Pulmonary artery endothelial cell (primary cell): ENCODE measurements around the gene PFDN1. TPM values are rescaled to one million over a fixed set of nuclear protein-coding genes. Genes with fewer than 3 reads are reported as not detected.
A peak's percentile ranks its signal among the peaks of the same experiment; 100 is the strongest.

Experiments used
- DNase-seq: peaks from one replicate; pipeline ENCODE4 v3.0.0-alpha.2; 2011; ENCODE audit warnings: low read depth, low spot score
- total RNA-seq: library from RNA; depleted of rRNA; stranded (reverse); fragments of >200 nt; gene quantifications from 2 replicates; pipeline ENCODE4 v1.2.3, GENCODE V29; 2014

The PFDN1 gene
- total RNA-seq, 1 donor from 2014 or later = 70.4 TPM

DNA sequence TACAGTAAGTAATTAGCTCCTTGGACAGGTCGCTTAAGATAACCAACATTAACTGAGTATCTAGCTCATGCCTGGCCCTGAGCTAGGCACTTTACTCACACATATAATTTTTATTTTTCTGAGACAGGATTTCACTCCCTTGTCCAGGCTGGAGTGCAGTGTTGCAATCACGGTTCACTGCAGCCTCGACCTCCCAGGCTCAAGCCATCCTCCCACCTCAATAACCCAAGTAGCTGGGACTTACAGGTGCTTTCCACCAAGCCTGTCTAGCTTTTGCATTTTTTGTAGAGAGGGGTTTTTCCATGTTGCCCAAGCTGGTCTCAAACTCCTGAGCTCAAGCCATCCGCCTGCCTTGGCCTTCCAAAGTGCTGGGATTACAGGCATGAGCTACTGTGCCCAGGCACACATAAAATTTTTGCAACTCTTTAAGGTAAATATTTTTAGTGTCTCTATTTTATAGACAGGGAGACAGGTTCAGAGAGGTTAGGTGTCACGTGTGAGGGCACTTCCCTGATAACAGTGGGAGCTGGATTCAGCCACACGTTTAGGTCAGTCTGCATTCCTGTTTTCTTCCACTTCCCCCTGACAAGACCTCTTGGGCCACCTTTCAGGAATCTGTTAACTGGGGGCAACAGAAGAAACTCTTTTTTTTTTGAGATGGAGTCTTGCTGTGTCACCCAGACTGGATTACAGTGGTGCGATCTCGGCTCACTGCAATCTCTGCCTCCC, 25.3 kb upstream of the PFDN1 start:
- DNase-seq = no peak

DNA sequence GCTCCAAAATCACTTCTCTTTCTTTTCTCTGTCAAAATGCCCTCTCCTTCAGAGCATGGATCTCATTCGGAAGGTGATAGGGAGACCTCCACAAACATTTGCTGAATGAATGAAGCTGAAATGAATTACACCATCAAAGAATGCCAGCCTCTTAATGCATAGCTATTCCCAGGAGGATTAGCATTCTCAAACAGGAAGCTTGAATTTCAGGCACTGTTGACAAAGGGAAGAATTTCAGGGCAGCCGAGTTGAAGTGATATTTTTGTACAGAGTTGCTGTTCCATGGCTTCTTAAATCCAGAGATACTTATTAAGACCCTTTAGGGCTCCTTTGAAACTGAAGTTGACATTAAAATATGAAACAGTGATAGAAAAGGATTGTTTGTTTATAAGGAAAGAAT, 24.7 kb upstream of the PFDN1 start:
- no peak for DNase-seq

DNA sequence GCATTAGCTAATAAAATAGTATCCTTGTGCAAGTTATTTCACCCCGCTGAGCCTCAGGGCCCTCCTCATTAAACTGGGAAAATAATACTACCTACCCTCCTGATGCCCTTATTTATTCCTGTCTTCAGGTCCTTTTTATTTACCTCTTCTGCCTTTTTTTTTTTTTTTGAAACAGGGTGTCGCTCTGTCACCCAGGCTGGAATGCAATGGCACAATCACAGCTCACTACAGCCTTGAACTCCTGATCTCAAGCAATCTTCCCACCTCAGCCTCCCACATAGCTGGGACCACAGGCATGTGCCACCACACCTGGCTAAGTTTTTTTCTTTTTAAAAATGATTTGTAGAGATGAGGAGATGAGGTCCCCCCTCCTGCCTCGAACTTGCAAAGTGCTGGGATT, 22.6 kb upstream of the PFDN1 start:
- no peak for DNase-seq

DNA sequence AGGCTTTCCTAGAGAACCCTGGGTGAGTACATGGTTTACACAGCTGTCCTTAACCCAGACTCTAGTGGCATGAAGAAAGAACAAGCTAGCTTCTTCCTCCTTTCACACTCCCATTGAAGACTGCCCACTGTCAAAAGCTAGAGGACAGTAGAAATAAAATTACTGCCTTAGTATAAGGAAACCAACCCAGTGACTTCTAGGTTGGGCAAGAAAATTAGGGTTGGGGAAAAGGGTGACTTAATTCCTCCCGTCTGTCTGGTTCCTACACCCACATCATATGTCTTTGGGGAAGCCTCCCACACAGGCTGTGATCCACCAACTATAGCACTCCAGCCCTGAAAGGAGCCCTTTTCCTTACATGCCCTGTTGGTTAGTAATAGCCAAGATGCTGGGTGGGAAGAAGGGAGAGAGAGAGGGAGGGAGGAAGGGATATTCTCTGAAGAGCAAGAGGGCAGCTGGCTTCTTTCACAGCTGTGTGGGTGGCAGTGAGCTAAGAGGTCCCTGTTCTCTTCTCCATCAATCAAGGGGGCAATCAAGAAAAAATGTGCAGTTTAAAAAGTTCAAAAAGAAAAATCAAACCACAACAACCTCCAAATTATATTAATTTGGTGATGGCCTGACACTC, 21.8 kb upstream of the PFDN1 start:
- DNase-seq = no peak

DNA sequence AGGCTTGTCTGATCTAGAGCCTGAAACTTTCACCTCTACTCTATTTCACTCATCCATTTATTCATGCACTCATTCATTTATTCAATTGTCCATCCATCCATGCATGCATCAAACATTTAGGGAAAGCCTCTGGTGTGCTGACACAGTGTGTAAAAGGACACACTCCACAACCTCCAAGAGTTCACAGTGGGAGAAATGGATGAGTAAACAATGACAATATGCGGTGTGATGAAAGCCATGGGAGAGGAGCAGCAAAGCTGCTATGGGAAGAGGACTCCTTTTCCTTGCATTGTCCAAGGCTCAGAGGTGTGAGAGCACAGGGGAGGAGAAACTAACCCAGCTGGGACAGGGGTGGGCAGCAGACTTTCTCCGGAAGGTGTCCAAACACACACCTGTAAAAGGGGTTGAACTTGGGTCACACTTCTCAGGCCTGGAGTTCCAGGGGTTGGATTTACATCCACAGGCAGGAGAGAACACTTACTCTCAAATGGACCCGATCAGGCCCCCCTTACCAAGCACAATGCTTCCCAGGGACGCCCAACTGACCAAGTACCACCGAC, 21.2 kb upstream of the PFDN1 start:
- no peak for DNase-seq

DNA sequence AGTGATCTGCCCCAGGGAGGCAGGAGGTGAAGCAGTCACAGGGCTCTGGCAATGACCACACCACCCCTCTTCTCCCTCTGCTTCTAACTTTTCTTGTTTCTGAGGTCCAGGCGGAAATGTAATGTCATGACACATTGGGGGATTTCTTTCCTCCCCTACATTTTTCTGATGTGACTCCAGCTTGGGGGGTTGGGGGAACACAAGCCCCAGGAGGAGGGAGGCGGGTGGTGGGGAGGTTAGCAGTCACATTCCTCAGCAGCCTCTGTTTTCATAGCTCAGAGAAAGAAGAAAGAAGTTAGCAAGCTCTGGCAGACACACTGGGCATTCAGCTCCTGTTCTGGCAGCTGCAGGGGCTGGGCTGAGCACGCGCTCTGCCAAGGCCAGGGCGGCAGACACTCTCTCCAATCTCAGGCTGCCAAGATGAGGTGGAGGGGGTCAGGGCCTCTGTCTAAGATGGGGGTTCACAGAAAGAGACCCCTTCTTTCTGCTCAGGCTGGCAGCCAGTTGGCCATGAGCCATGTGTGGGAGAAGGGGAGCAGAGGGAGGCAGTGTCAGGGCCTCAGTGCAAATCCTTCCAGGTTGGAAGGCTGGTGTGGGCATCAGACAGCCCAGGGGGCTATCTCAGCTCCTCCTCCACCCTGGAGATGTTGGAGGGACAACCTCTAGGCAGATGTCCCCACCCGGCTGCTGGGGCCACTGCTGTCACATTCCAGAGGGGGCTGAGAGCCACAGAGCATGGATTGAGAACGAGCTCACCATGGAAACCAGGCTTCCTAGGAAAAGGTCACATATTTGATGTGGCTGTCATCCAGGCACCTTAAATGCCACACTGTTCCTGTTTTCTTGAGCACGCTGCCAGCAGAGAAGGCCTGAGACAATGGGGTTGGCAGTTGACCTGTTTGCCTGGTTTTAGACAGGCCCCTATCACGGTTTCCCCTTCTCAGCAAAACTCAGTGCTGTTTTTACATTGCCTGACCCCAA, 20.1 kb upstream of the PFDN1 start:
- peak; percentile 80 for DNase-seq

DNA sequence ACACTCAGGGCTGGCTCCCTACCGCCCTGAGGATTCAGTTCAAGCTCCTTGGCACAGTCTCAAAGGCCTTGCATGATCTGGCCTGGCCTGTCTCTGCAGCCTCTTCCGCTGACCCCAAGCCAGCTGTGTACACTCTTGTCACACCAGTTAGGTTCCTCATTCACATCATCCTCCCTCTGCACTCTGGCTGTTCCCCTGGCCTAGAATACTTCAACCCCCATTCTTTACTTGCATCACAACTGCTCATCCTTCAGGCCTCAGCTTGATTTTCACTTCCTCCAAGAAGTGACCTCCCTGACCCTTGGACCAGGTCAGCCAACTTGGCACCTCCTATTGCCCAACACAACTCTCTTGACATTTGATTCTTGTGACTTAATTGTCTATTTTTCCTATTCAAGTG, 18.9 kb upstream of the PFDN1 start:
- no peak for DNase-seq

DNA sequence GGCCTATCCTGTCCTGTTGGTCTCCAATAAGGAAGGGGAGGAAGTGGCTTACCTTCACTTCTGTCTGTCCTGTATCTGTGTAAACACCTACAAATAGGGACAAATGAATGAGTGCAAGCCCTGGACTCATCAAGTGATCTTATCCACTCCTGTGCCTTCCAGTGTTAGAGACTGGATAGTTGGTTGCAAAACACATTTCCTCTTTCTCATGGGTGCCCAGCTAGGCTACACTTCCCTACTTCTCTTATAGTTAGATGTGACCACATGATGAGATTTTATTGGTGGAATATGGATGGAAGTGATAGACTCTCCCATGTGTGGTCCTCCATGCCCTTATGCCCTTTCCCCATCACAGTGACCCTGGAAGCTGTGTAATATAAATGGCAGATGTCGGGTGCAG, 16.9 kb upstream of the PFDN1 start:
- no peak for DNase-seq

DNA sequence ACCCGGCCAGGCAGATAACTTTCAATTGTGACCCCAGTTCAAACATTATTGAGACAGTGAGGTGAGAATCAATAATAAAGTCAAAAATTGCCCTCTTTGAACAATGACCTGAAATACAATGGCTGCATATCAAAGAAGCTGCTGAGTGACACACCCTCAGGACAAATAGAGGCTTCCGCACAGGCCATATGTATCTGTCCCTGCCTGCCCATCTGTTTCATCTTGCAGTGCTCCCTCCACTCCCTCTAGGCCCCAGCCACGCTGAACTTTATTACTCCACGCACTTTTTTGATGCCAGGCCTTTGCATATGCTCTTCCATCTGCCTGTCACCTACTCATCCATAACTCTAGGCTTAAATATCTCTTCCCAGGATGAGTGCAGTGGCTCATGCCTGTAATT, 15.9 kb upstream of the PFDN1 start:
- DNase-seq = no peak

DNA sequence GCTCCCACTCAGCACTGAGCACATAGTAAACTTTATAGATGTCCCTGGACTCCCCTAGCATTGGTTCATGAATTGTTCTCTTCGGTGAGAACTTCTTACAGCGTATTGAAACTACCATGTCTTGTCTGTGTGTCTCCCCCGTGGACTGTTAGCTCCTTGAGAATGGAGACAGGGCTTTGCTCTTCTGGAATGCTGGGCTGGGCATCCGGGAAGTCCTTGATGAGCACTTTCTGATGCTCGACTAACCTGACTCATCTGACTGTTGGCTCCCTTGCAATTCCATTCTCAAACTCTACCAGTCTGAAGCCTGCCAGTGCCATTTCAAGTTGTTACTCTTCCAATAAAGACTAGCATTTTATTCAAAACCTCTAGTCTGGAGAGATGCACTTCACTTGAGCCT, 15.0 kb upstream of the PFDN1 start:
- DNase-seq = no peak

DNA sequence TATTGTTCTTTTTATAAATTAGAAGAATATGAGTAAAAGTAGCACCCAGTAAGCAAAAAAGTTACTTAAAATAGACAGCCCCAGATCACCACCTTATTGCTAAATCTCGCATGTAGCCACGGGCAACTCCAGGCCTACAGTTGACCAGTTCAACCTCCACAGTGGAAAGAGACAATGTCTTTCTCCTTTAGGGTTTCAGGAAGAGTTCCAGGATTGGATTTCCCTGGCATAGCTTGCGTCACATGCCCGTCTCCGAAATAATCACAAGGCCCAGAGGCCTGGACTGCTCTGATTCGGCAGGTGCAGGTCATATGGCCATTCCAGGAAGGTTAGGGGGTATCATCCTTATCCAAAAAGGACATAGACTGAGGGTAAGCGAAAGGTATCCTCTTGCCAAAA, 9.9 kb upstream of the PFDN1 start:
- no peak for DNase-seq

DNA sequence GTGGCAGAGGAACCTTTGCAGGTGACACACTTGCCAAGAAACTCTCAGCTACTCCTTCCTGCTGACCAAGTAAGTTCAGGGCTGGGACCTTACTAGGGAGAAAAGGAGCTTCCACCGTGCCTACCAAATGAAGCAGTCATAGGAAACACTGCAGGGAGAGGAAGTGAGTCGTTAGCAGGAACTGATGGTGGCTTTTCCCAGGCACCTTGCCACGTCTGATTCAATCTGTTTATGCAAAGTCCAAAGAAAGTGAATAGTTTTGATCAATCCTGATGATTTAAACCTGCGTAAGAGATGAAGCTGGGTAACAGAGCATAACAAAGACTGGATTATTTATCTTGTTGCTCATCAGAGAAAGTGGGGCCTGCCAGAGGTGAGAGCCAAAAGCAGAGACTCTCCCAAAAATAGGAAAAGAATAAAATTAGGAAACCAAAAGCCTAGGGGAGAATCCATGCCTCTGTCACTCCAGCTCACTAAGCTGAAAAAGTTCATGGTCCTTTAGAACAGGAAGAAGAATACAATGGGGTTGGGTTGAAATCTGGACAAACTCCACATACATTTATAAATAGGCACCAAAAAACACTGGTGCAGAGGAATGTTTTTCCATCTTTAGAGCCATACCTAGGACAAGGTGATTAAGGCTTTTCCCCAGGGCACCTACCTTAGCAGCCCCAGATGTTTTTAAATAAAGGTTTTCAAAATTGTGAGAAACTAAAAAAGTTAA, 9.3 kb upstream of the PFDN1 start:
- peak; percentile 96 for DNase-seq

DNA sequence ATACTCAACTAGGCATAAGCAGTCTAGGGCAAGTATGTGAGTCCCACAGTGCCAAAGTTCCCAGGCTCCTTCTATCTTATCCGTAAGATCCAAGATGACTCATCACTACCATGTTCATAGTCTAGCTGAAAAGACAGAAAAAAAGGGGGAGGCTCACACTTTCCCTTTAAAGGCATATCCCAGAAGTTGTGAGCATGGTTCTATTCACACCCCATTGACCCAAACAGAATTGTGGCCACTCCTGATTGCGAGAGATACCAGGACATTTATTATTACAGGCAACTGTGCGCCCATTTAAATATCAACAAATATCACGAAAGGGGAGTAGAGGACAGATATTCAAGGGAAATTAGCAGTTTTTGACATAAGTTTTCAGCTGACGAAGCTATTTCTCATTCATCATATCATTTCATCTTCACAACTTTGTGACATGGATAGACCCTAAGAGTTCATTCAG, 8.1 kb upstream of the PFDN1 start:
- DNase-seq = peak; percentile 89

DNA sequence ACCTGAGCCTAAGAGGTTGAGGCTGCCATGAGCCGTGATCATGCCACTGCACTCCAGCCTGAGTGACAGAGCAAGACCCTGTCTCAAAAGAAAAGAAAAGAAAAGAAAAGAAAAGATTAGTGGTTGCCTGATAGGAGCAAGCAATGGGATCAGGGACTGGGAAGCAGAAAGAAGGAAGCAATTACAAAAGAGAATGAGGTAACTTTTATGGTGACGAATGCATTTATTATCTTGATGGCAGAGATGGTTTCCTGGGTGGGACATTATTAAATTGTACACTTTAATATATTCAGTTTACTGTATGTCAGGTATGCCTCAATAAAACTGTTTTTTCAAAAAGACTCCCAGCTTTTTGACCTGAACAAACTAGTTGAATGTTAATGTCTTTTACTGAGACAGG, 7.5 kb upstream of the PFDN1 start:
- DNase-seq = no peak

DNA sequence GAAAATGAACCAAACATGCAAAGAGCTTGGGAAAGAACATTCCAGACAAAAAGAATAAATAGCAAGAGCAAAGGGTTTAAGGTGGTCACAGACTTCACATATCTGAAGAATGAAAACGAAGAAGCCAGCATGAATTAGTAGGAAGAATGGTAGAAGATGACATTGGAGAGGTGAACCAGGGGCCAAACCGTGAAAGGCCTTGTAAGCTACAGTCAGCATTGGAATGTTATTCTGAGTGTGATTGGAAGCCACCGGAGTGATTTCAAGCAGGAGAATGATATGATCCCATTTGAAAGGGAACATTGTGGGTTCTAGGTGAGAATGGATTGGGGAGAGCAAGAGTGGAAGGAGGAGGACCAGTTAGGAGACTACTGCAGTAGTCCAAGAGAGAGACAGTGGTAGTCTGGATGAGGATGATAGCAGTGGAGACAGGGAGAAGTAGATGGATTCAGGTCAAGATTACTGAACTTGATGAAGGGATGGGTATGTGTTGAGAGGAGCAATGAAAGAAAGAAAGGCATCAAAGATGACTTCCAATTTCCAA, 6.9 kb upstream of the PFDN1 start:
- DNase-seq = no peak

DNA sequence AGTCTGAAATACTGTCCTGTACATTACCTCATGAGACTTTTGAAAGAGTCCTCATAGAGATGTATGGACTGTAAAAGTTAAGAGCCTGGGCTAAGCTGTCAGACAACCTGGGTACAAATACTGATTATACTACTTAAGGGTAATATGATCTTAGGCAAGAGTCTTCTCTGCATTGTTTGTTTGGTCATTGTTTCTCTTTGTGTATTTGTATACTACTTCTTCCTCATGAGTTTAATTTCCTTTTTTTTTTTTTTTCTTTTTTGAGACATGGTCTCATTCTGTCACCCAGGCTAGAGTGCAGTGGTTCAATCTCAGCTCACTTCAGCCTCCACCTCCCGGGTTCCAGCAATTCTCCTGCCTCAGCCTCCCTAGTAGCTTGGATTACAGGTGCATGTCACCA, 2.6 kb upstream of the PFDN1 start:
- no peak for DNase-seq

DNA sequence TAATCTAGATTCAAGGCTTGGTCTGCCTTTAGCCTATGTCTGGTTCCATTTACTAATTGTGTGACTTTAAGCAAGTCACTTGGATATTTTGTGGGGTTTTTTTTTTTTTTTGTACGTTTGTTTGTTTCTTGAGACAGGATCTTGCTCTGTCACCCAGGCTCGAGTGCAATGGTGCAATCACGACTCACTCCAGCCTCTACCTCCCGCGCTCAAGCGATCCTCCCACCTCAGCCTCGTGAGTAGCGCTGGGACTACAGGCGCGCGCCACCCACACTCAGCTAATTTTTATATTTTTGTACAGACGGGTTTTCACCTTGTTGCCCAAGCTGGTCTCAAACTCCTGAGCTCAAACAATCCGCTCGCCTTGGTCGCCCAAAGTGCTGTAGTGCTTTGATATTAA, 1.1 kb upstream of the PFDN1 start:
- no peak for DNase-seq

DNA sequence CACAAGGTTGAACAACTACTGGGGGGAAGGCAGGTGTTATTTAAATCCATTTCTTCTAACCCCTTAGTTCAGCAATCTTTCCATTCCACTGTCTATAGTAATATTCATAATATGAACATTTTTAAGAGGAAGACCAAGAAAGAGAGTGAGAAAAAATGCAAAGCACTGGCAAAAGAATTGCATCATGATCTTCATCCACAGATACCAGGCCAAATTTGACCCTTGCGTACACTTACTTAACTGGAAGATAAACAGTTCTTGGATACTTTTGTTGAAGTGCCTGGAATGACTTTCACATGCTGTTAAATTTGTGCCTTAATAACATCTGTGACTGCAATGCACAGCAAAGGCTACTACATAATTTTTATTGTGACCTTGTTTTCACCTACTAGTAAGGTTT, 1.8 kb downstream of the PFDN1 start:
- DNase-seq = no peak

DNA sequence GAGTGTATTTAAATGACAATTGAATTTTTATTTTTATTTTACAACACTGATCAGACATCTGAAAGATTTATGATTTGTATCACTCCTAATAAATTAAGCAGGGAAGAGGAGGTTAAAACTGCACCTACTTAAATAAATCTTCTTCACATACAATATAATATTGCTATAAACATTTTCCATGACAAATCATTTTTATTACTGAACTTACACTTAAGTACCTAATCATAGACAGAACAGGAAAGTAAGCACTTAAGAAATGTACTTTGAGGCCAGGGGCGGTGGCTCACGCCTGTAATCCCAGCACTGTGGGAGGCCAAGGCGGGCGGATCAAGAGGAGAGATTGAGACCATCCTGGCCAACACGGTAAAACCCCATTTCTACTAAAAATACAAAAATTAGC, 3.8 kb downstream of the PFDN1 start:
- DNase-seq = no peak

DNA sequence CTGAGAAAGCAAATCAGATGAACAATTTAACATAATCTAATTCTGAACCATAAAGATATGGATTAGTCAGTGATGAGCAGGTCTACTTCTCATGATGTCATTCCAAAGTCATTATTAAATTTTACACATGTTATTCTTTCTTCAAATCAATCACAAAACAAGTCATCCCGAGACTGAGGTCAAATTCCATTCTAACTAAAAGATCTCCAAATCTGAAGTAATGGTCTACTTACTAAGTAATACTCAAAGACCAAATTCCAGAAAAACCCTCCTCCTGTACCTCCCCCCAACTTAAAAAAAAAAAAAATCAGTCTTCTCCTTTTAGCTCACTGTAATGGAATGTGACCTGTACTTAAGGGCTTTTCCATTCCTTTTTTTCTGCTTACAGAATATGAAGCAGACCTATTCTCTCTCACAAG, 4.7 kb downstream of the PFDN1 start:
- DNase-seq = no peak

DNA sequence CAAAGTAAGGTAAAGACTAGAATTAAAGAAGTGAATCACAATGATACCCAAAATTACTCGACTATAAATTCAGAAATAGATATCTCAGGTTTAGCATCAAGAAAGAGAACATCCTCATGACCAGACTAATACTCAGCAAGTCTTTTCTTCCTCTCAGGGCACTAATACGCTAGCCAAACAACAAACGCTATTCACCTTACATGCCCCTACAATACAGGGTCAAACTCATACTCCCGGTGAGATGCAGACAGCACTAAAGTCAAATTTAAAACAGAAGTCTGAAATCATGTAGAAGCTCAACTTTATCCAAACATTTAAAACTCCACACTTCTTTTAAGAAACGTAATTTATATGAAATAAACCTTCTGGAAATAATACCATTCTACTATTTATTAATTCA, 5.6 kb downstream of the PFDN1 start:
- no peak for DNase-seq
